GM12878 (cell line): ENCODE results near the gene DGLUCY. TPM values are rescaled to one million over a fixed set of nuclear protein-coding genes. Genes with fewer than 3 reads are reported as not detected.

Source experiments
- ATAC-seq: fragments of 200-7000 bp; cut with Tn5 transposase; 3 replicates; pipeline ENCODE4 v1.9.1; 2020; ENCODE audit warnings: mild to moderate bottlenecking, moderate library complexity
- BruUV-seq: library from RNA; stranded (reverse); fragments of 400-500 nt; replicated peaks from 2 replicates; lab custom pipeline; 2021; lab: Mats Ljungman, UMichigan
- CTCF ChIA-PET: fragments of 300-600 bp; sonication (Branson Sonifier 250); formaldehyde crosslinking; extraction: SDS; loops from one replicate; lab custom pipeline; 2021; ENCODE audit warnings: inconsistent platforms; lab: Yijun Ruan, JAX
- POLR2A ChIA-PET: fragments of 350-600 bp; formaldehyde crosslinking; extraction: SDS; loops from one replicate; lab custom pipeline; 2021; ENCODE audit warnings: inconsistent platforms; lab: Charles Lee
- RAD21 ChIA-PET: fragments of 300-600 bp; sonication (Branson Sonifier 250); formaldehyde crosslinking; loops from one replicate; lab custom pipeline; 2023; ENCODE audit warnings: antibody characterized with exemption; ENCODE audit not compliant: unreplicated experiment; lab: Charles Lee
- SMC1A ChIA-PET: fragments of 300-600 bp; sonication (Branson Sonifier 250); formaldehyde crosslinking; loops from one replicate; lab custom pipeline; 2023; ENCODE audit not compliant: unreplicated experiment, uncharacterized antibody; lab: Charles Lee
- DNase-seq: peaks from one replicate; pipeline ENCODE4 v3.0.0-alpha.2; 2011; ENCODE audit warnings: low read depth, low spot score
- FAIRE-seq: peaks from 3 replicates; lab custom pipeline; 2011; peaks lifted over from hg19 to GRCh38; lab: Jason Lieb, UNC
- H2AFZ ChIP-seq: 2 replicates; pipeline ENCODE4 v1.6.0; 2011; ENCODE audit warnings: low read depth, low read length, control low read depth; ENCODE audit not compliant: control insufficient read depth
- H3K27ac ChIP-seq: 2 replicates; pipeline ENCODE4 v1.5.1; 2011; ENCODE audit warnings: control low read depth; ENCODE audit not compliant: control insufficient read depth, insufficient read depth
- H3K27me3 ChIP-seq, 2 experiments: replicated peaks in 1 of 2; 2 replicates each; pipeline versions ENCODE4 v1.6.0 to v1.6.1; 2011; ENCODE audit warnings: low read length in 1 of 2; ENCODE audit not compliant: control insufficient read depth in 2 of 2, insufficient read depth in 2 of 2
- H3K36me3 ChIP-seq, 2 experiments: 2 replicates each; pipeline ENCODE4 v1.5.1; 2011; ENCODE audit warnings: low read length in 1 of 2; ENCODE audit not compliant: control insufficient read depth in 2 of 2, insufficient read depth in 2 of 2
- H3K4me1 ChIP-seq: 2 replicates; pipeline ENCODE4 v1.6.1; 2011; ENCODE audit warnings: mild to moderate bottlenecking, low read length, moderate library complexity, mixed read lengths; ENCODE audit not compliant: control insufficient read depth, insufficient read depth
- H3K4me2 ChIP-seq: 2 replicates; pipeline ENCODE4 v1.6.0; 2011; ENCODE audit warnings: control low read depth; ENCODE audit not compliant: control insufficient read depth, insufficient read depth
- H3K4me3 ChIP-seq: fragments of 200-600 bp; sonication (generic); 2 replicates; pipeline ENCODE4 v1.5.1; 2016
- H3K79me2 ChIP-seq: 2 replicates; pipeline ENCODE4 v1.6.0; 2011; ENCODE audit warnings: low read length; ENCODE audit not compliant: control insufficient read depth, insufficient read depth
- H3K9ac ChIP-seq: 2 replicates; pipeline ENCODE4 v1.8.0; 2011; ENCODE audit warnings: low read length, control low read depth, mixed read lengths; ENCODE audit not compliant: control insufficient read depth, insufficient read depth
- H3K9me3 ChIP-seq: replicated peaks from 3 replicates; pipeline ENCODE4 v1.5.1; 2011; ENCODE audit warnings: mild to moderate bottlenecking, low read length; ENCODE audit not compliant: control insufficient read depth, insufficient read depth
- H4K20me1 ChIP-seq: 2 replicates; pipeline ENCODE4 v1.6.0; 2011; ENCODE audit not compliant: control insufficient read depth, insufficient read depth
- CBX5 ChIP-seq: sonication (generic); IDR thresholded peaks from 2 replicates; pipeline ENCODE4 v1.6.1; 2016; ENCODE audit warnings: low read depth, moderate library complexity, mild to moderate bottlenecking, inconsistent platforms
- IKZF1 ChIP-seq: fragments of 450-650 bp; conservative IDR thresholded peaks from 2 replicates; pipeline ENCODE4 v1.6.1; 2017; ENCODE audit warnings: antibody characterized with exemption, mild to moderate bottlenecking
- RBBP5 ChIP-seq: fragments of 200-600 bp; sonication (generic); conservative IDR thresholded peaks from 2 replicates; pipeline ENCODE4 v1.6.1; 2016
- ZNF217 ChIP-seq: fragments of 450-650 bp; IDR thresholded peaks from 2 replicates; pipeline ENCODE4 v1.6.1; 2017; ENCODE audit warnings: antibody characterized with exemption, mild to moderate bottlenecking
- whole genome bisulfite sequencing: methylation state at CpG from one replicate; pipeline ENCODE4 v1.1.6; 2016; ENCODE audit warnings: low lambda C conversion rate; ENCODE audit not compliant: insufficient replicate concordance, insufficient coverage; ENCODE audit errors: missing lambda C conversion rate; 5-methylcytosine and 5-hydroxymethylcytosine counted together
- in situ Hi-C: fragments of 300-500 bp; cut with MboI; formaldehyde crosslinking; loops from 9 replicates; pipeline ENCODE4 v1.14.3; 2018; ENCODE audit warnings: mixed read lengths
- intact Hi-C: fragments of 100-400 bp; cut with micrococcal nuclease; formaldehyde crosslinking; loops from one replicate; pipeline ENCODE4 v1.14.2; 2022; ENCODE audit not compliant: unreplicated experiment
- polyA plus RNA-seq, 11 experiments: library from polyadenylated mRNA; depleted of rRNA in 4 of 11; unstranded in 6 of 11; stranded (reverse) in 5 of 11; fragments of >200 nt; fragmentation: Nextera tagmentation in 4 of 11; fragmentation: Illumina TruSeq in 1 of 11; extraction: Ambion mirVana in 4 of 11; extraction: Trizol in 1 of 11; gene quantifications; 1 replicate in 1 of 11; 2 replicates in 10 of 11; pipeline versions ENCODE4 v1.2.1 to v1.2.3, GENCODE V29; 2011 to 2016; ENCODE audit warnings: inconsistent platforms in 2 of 11, missing spikeins in 2 of 11, low read depth in 1 of 11
- total RNA-seq, 4 experiments: library from RNA; depleted of rRNA in 3 of 4; stranded (reverse); fragments of >200 nt in 3 of 4; fragmentation: Illumina TruSeq in 1 of 4; extraction: Trizol in 1 of 4; gene quantifications; 2 replicates each; pipeline versions ENCODE4 v1.2.1 to v1.2.3, GENCODE V29; 2013 to 2021
- TF ChIP-seq, protein P1 (sequence below): fragments of 450-650 bp; IDR thresholded peaks from 2 replicates; pipeline ENCODE4 v1.6.1; 2017; ENCODE audit warnings: mild to moderate bottlenecking

Gene DGLUCY
- total and polyA plus RNA-seq, 10 of the 15 experiments (the other 5 are each of a cell fraction or from before 2014, with no cell fraction given), result 15.0 to 70.3 (median 55.1) TPM

DNA sequence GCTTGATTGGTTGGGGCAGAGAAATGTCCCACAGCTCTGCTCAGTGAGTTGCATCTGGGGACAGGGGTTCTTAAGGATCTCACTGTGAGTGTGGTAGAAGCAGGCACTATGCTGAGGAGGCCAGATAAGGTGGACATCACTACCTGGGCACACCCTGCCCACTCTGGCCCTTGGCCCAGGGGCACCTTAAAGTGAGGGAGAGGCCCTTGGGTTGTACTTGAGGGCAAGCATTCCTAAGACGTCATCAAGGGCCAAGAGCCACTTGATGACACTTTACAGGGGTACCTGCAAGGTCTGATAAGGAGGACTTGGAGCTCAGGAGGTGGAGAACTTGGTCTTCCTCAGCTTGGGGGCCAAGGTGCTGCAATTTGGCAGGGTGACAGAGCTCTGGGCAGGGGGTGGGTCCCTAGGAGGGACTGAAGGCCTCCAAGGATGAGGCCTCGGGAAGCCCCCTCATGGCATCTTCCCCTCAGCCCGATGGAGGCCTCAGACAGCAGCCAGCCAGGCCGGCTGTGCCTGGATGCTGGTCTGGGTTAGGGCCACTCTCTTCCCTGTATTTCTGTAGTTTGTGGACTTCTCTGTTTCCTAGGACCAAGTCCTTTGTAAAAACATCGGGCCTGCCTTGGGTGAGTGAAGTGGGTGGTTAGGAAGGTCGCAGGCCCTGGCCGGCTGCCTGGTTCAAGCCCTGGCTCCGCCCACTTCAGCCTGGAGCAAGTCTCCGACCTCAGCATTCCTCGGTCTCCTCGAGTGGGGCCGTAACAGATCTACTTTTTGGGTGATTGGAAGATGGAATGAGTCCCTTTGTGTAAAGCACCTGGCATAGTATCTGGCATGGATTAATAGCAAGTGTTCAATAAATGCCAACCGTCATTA is 105.9 kb downstream of the DGLUCY start:
- SMC1A ChIA-PET, result no interaction called here
- Histone ChIP-seq H3K9me3 (no peaks in the 10 kb centered on the region), H4K20me1 (no peaks in the 10 kb centered on the region), H3K9ac (no peak overlapping the region), H2AFZ (no peak overlapping the region), H3K4me1 (no peaks in the 10 kb centered on the region; the same call in 1 of the 2 replicates), H3K36me3 (peaks cover 16% of the 10 kb centered on the region in 2 experiments; a peak in 3 of 4 replicates), H3K4me3 (no peak overlapping the region), H3K79me2 (no peaks in the 10 kb centered on the region)
- POLR2A ChIA-PET, result interaction anchor here (1.0 kb wide), 1 partner anchor 9 kb away, joined by 4 read pairs; no protein-coding TSS in a partner anchor
- intact Hi-C loops, result no loop called here
- CTCF ChIA-PET, result interaction anchor here (0.9 to 1.4 kb wide), 4 partner anchors 10 to 65 kb away, joined by 3 to 6 read pairs (median 4); no protein-coding TSS in a partner anchor
- BruUV-seq, result no TSS peak
- 98% methylated on average over 13 of the region's 13 CpGs for WGBS
- FAIRE-seq (no peak), DNase-seq (no peak), ATAC-seq (no peak)
- TF ChIP-seq, protein P1, sequence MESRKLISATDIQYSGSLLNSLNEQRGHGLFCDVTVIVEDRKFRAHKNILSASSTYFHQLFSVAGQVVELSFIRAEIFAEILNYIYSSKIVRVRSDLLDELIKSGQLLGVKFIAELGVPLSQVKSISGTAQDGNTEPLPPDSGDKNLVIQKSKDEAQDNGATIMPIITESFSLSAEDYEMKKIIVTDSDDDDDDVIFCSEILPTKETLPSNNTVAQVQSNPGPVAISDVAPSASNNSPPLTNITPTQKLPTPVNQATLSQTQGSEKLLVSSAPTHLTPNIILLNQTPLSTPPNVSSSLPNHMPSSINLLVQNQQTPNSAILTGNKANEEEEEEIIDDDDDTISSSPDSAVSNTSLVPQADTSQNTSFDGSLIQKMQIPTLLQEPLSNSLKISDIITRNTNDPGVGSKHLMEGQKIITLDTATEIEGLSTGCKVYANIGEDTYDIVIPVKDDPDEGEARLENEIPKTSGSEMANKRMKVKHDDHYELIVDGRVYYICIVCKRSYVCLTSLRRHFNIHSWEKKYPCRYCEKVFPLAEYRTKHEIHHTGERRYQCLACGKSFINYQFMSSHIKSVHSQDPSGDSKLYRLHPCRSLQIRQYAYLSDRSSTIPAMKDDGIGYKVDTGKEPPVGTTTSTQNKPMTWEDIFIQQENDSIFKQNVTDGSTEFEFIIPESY, result no peak
- TF ChIP-seq ZNF217 (no peak), CBX5 (no peak), IKZF1 (no peak), RBBP5 (no peak)
- TF ChIP-seq, all 136 proteins: peak for 0
- in situ Hi-C loops, result no loop called here
- RAD21 ChIA-PET, result interaction anchor here (1.2 kb wide), 1 partner anchor 8 kb away, joined by 4 read pairs; no protein-coding TSS in a partner anchor
- H3K27me3 ChIP-seq, result no peaks in the 10 kb centered on the region
- H3K27ac ChIP-seq, result no peak overlapping the region
- no peak overlapping the region for H3K4me2 ChIP-seq
